GM18526 (cell line): ENCODE results near the gene LEF1.

ENCODE experiments used
- POLR2A ChIP-seq: IDR thresholded peaks from 3 replicates; pipeline ENCODE4 v1.6.1; 2011; ENCODE audit not compliant: insufficient read length; ENCODE audit errors: extremely low read depth

LEF1 gene

GRCh38 chr4:108081256-108081655 lies 87.5 kb downstream of the LEF1 start:
- no peak for TF ChIP-seq POLR2A

- TF ChIP-seq POLR2A, result no peak
Measured at GRCh38 chr4:108080747-108081146, 88.0 kb downstream of the LEF1 start.

DNA sequence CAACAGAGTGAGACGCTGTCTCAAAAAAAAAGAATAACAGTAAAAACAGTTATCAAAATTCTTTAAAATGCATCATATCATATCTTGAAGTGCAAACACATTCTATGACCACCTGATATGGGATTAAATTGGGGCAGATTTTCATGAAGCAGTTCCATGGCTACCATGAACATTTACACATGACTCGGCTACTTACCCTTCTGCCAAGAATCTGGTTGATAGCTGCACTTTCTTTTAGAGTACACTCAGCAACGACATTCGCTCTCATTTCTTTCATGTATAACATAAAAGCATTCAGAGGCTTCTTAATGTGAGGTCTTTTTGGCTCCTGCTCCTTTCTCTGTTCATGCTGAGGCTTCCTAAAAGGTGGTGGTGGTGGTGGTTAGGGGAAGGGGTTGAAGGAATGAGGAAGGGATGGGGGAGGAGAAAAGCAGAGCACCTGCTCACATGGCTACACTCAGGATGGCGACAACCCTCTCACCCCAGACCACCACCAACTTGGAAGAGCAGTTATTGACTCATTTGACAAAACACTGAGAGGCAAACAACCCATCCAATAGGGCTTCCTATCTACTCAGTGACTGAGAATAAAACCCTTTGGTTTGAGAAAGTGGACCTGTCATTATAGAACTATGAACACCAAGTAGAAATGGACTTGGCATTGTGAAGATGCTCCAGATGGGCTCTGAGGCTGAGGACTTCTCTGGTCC lies 90.6 kb downstream of the LEF1 start:
- no peak for TF ChIP-seq POLR2A

DNA sequence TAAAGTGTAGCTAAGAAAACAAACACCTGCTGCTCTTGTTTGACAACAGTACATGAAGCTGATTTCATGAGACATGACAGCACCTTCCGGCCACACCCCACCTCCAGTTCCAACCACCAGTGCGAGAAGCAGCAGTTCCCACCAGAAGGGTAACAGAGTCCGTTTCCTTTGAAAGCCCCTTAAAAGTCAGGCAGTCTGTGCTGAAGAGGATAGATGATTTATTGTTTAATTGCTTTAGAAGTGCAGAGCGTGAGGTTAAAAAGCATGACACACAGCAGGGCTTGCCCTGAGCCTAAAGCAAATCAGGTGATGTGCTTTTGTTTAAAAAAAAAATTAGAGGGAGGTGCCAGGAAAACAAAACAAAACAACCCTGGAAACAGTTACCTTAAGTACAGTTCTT lies 96.4 kb downstream of the LEF1 start:
- TF ChIP-seq POLR2A, result no peak

GRCh38 chr4:108070775-108071174 lies 98.0 kb downstream of the LEF1 start:
- no peak for TF ChIP-seq POLR2A

DNA sequence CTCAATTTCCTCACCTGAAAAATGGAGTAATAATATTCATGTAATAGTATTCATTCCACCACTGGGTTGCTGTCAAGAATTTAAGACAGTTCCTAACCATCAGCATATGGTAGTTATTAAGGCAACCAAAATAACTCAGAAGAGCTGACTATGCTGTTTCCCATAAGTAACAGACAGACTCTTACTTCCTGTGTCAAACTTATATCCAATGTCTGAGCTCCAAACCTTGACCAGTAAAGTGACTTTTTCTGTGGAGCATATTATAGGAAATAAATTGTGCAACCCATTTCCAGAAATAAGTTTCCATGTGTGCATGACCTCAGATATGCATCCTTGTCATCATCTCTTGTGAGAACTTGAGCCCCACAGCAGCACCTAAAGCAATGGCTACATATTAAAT lies 100.3 kb downstream of the LEF1 start:
- TF ChIP-seq POLR2A, result no peak

GRCh38 chr4:108060686-108061321 lies 107.9 kb downstream of the LEF1 start:
- TF ChIP-seq POLR2A, result no peak

DNA sequence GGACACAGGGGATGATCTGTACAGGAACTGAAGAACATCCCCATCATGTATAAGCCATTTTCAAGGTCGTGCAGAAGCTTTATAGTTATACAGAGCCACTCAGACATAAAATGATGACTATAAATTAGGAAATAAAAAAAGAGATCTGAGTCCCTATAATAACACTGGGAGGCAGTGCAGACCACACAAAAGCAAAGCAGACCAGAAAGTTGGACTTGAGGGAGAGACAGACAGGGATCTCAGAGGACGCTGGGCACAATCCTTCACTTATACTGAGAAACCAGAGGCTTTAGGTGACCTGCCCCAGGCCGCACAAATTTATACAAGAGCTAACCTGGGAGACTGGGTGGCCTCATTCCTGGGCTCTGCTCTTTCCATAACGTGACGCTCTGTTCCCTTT lies 108.6 kb downstream of the LEF1 start:
- no peak for TF ChIP-seq POLR2A

- no peak for TF ChIP-seq POLR2A
Measured at GRCh38 chr4:108058685-108059440, 109.9 kb downstream of the LEF1 start.

GRCh38 chr4:108056418-108056817 lies 112.3 kb downstream of the LEF1 start:
- TF ChIP-seq POLR2A, result no peak

- no peak for TF ChIP-seq POLR2A
Measured at GRCh38 chr4:108055787-108056186, 112.9 kb downstream of the LEF1 start.

DNA sequence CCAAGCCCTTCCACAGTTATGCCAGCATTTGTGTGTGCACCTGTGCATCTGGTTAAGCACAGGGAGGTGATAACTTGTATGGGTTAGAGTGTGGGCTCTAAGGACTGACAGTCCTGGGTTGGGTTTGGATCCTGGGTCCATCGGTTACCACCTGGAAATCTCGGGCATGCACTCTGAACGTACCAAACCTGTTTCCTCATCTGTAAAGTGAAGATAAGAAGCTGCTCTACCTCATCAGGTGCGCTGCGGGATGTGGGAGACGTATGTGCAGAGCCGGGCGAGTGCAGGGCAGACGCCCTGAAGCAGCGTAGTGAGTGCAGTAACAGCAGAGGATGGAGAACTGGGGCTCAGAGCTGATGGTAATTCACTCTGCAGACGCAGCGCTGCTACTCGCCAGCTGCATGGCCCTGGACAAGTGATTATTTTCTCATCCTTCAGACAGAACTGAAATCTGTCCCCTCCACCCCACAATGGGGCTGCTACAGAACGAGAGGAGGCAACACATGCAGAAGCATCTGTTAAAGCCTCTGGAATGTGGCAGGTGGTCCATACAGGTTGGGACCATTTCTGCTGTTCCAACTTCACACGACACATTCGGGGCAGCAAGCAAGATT lies 114.6 kb downstream of the LEF1 start:
- no peak for TF ChIP-seq POLR2A

DNA sequence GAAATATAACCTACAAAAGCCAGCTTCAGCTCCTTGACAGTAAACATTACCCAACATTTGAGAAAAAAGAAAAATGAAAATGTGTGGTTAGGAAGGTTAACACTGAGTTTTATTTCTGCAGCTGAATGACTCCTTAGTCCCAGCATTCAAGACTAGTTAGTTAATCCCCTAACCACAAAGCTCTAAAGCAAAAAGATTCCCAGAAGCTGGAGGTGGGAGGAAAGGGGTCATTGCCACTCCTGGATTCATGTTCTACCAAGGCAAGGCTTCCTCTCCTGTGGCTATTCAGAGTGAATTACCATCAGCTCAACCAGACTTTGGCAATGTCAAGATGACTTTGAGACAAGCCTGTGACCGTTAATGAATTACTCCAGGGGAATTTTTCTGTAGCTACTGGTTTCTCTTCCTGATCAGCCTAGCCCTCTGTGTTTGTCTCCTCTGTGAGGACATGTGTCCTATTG lies 115.5 kb downstream of the LEF1 start:
- TF ChIP-seq POLR2A, result no peak

GRCh38 chr4:108052558-108053120 lies 116.1 kb downstream of the LEF1 start:
- TF ChIP-seq POLR2A, result no peak

- TF ChIP-seq POLR2A, result no peak
Measured at GRCh38 chr4:108051343-108051742, 117.4 kb downstream of the LEF1 start.
